Stomach (tissue), 9 donors: ENCODE results near the gene NAV1. TPM values are rescaled to one million over a fixed set of nuclear protein-coding genes. Genes with fewer than 3 reads are reported as not detected.
A peak's percentile ranks its signal among the peaks of the same experiment; 100 is the strongest.

ENCODE experiments used
- DNase-seq, 2 donors: peaks; one replicate each; pipeline versions ENCODE4 v3.0.0 to v3.0.0-alpha.2; 2013 to 2019
- H3K27ac ChIP-seq, 5 donors: fragments of 200-600 bp in 4 of 5; sonication (generic) in 4 of 5; one replicate each; pipeline ENCODE4 v1.5.1; 2013 to 2019; ENCODE audit warnings: mild to moderate bottlenecking in 1 of 5, moderate library complexity in 1 of 5
- H3K27me3 ChIP-seq, 3 donors: fragments of 200-600 bp; sonication (generic); one replicate each; pipeline ENCODE4 v1.5.1; 2017 to 2019; ENCODE audit warnings: mixed run types in 1 of 3
- H3K36me3 ChIP-seq, 4 donors: fragments of 200-600 bp; sonication (generic); 1 replicate in 3 of 4; 2 replicates in 1 of 4; pipeline ENCODE4 v1.5.1; 2016 to 2019
- H3K4me1 ChIP-seq, 4 donors: fragments of 200-600 bp; sonication (generic); one replicate each; pipeline ENCODE4 v1.5.1; 2016 to 2019
- H3K4me3 ChIP-seq, 4 donors: fragments of 200-600 bp; sonication (generic) in 3 of 4; one replicate each; pipeline ENCODE4 v1.5.1; 2016 to 2019; ENCODE audit warnings: mild to moderate bottlenecking in 1 of 4
- H3K9me3 ChIP-seq, 4 donors: fragments of 200-600 bp; sonication (generic); one replicate each; pipeline ENCODE4 v1.5.1; 2016 to 2019
- EP300 ChIP-seq: sonication (generic); formaldehyde crosslinking; IDR thresholded peaks from one replicate; pipeline ENCODE4 v1.6.1; 2017; ENCODE audit warnings: antibody characterized with exemption
- POLR2A ChIP-seq, 4 donors: fragments of 450-650 bp; IDR thresholded peaks; one replicate each; pipeline ENCODE4 v1.6.1; 2016; ENCODE audit warnings: antibody characterized with exemption in 4 of 4, control low read depth in 2 of 4, mild to moderate bottlenecking in 1 of 4, moderate library complexity in 1 of 4
- POLR2AphosphoS5 ChIP-seq, 3 donors: sonication (generic); formaldehyde crosslinking; IDR thresholded peaks; one replicate each; pipeline ENCODE4 v1.6.1; 2016; ENCODE audit warnings: antibody characterized with exemption in 3 of 3
- WGBS, 5 donors: extraction: QIAGEN DNeasy Blood & Tissue Kit in 3 of 5; methylation state at CpG; one replicate each; pipeline versions ENCODE4 v1.1.5 to v1.1.7; 2013 to 2018; 5-methylcytosine and 5-hydroxymethylcytosine counted together
- intact Hi-C: fragments of 100-400 bp; cut with DNase I; formaldehyde crosslinking; loops from one replicate; pipeline ENCODE4 v1.15.1; 2023; ENCODE audit warnings: low total_unique reads
- polyA plus RNA-seq, 3 donors: library from polyadenylated mRNA; stranded (reverse); fragments of 200-250 nt; gene quantifications; one replicate each; pipeline ENCODE4 v1.2.3, GENCODE V29; 2013
- total RNA-seq, 5 donors: library from RNA; depleted of rRNA; stranded (reverse); fragments of >200 nt; gene quantifications; one replicate each; pipeline versions ENCODE4 v1.1.0 to v1.2.3, GENCODE V29; 2014 to 2016
- TF ChIP-seq, protein P1 (sequence below), 7 experiments: fragments of 450-650 bp in 4 of 7; fragments of 200-600 bp in 3 of 7; sonication (generic) in 3 of 7; IDR thresholded peaks; one replicate each; pipeline ENCODE4 v1.5.1; 2016 to 2019; ENCODE audit warnings: antibody characterized with exemption in 7 of 7, control low read depth in 2 of 7, mild to moderate bottlenecking in 1 of 7
- donor health status: healthy with polysubstance abuse.
- donor health status: Bipolar disorder and iron deficiency.
- donor health status: healthy.

NAV1 gene
- total and polyA plus RNA-seq, 8 donors: 3.0 to 33.0 (median 11.9) TPM

- intact Hi-C loops: no loop called here
- Histone ChIP-seq H3K27me3 (no peaks in the 10 kb centered on the region), H3K4me1 (peaks cover 3 to 16% (median 10%) of the 10 kb centered on the region in 4 donors), H3K9me3 (no peaks in the 10 kb centered on the region), H3K4me3 (no peak overlapping the region), H3K27ac (peak overlapping the region in 1 of 5 donors; percentile 1), H3K36me3 (no peaks in the 10 kb centered on the region)
- peak in 1 of 2 donors; percentile 63 for DNase-seq
- 79 to 89% (median 81%) methylated on average over 12 of the region's 12 CpGs for WGBS, 5 donors
- TF ChIP-seq EP300 (no peak), POLR2A (IDR thresholded peaks at IDR 0.05) (no peak), POLR2AphosphoS5 (IDR thresholded peaks at IDR 0.05) (no peak)
- TF ChIP-seq, protein P1, sequence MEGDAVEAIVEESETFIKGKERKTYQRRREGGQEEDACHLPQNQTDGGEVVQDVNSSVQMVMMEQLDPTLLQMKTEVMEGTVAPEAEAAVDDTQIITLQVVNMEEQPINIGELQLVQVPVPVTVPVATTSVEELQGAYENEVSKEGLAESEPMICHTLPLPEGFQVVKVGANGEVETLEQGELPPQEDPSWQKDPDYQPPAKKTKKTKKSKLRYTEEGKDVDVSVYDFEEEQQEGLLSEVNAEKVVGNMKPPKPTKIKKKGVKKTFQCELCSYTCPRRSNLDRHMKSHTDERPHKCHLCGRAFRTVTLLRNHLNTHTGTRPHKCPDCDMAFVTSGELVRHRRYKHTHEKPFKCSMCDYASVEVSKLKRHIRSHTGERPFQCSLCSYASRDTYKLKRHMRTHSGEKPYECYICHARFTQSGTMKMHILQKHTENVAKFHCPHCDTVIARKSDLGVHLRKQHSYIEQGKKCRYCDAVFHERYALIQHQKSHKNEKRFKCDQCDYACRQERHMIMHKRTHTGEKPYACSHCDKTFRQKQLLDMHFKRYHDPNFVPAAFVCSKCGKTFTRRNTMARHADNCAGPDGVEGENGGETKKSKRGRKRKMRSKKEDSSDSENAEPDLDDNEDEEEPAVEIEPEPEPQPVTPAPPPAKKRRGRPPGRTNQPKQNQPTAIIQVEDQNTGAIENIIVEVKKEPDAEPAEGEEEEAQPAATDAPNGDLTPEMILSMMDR (IDR thresholded peaks at IDR 0.05): no peak
Observed at GRCh38 chr1:201565024-201565730, 26.2 kb downstream of the NAV1 start.

DNA sequence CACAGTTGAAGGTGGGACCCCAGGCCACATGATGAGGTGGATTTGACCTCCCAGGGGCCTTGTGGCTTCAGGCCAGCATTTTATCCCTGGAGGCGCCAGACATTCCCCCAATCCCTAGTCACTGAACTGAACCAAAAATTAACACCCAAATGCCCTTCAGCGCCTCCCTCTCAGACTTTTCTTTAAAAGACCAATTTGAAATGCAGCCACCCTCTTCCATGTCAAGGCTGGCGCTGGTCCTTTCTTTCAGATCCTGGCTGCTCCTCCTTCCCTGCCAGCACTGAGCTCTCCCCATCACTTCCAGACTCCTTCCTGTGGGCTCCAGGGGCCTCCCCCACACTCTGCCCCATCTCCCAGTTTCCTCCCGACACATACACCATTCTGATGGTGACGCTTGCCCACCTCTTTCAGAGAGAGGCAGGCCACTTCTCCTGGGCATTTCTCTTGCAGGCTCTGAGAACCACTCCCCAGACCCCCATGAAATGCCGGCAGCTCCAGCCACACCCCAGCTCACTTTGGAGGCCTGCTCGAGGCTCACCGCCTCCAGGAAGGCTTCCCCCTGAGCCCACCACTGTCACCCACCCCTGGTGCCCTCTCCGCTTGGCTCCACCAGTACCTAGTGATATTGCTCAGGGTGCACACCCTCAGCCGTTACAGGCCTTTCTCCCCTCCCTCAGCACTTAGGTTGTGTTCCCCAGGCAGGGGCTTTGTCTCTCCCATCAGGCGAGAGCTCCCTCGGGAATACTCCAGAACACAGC, 27.0 kb downstream of the NAV1 start:
- intact Hi-C loops: no loop called here
- no peaks in the 10 kb centered on the region for H3K27me3 ChIP-seq
- peak overlapping the region in 2 of 5 donors; percentile 1 to 19 for H3K27ac ChIP-seq
- 83 to 88% (median 86%) methylated on average over 12 of the region's 12 CpGs for WGBS, 5 donors
- no peak for DNase-seq
- no peaks in the 10 kb centered on the region for H3K36me3 ChIP-seq
- no peak for TF ChIP-seq EP300
- no peak for TF ChIP-seq POLR2AphosphoS5 (IDR thresholded peaks at IDR 0.05)
- no peak for TF ChIP-seq POLR2A (IDR thresholded peaks at IDR 0.05)
- TF ChIP-seq, protein P1 (IDR thresholded peaks at IDR 0.05): no peak
- no peak overlapping the region for H3K4me3 ChIP-seq
- peaks cover 0 to 20% (median 13%) of the 10 kb centered on the region in 4 donors for H3K4me1 ChIP-seq
- no peaks in the 10 kb centered on the region for H3K9me3 ChIP-seq

DNA sequence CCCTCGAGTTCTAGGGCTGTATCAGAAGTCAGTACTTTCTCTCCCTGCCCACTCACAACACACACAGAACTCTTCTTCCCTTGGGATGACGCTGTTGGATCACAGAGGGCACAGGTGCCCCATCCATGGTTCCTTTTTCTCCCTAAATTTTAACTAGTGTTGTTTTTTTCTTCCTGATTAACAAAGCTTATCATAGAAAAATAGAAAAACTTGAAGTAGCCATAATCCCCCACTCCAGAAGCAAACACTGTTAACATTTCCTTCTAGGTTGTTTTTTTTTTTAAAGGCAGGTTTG, 27.5 kb downstream of the NAV1 start:
- no peak for TF ChIP-seq EP300
- TF ChIP-seq, protein P1 (IDR thresholded peaks at IDR 0.05): no peak
- TF ChIP-seq POLR2AphosphoS5 (IDR thresholded peaks at IDR 0.05): no peak
- TF ChIP-seq POLR2A (IDR thresholded peaks at IDR 0.05): no peak
- Histone ChIP-seq H3K9me3 (no peaks in the 10 kb centered on the region), H3K4me1 (peaks cover 0 to 24% (median 15%) of the 10 kb centered on the region in 4 donors), H3K4me3 (no peak overlapping the region), H3K36me3 (no peaks in the 10 kb centered on the region), H3K27me3 (no peaks in the 10 kb centered on the region), H3K27ac (peak overlapping the region in 1 of 5 donors; percentile 19)
- intact Hi-C loops: no loop called here
- DNase-seq: no peak
- 56 to 84% (median 77%) methylated on average over 2 of the region's 2 CpGs for WGBS, 5 donors

DNA sequence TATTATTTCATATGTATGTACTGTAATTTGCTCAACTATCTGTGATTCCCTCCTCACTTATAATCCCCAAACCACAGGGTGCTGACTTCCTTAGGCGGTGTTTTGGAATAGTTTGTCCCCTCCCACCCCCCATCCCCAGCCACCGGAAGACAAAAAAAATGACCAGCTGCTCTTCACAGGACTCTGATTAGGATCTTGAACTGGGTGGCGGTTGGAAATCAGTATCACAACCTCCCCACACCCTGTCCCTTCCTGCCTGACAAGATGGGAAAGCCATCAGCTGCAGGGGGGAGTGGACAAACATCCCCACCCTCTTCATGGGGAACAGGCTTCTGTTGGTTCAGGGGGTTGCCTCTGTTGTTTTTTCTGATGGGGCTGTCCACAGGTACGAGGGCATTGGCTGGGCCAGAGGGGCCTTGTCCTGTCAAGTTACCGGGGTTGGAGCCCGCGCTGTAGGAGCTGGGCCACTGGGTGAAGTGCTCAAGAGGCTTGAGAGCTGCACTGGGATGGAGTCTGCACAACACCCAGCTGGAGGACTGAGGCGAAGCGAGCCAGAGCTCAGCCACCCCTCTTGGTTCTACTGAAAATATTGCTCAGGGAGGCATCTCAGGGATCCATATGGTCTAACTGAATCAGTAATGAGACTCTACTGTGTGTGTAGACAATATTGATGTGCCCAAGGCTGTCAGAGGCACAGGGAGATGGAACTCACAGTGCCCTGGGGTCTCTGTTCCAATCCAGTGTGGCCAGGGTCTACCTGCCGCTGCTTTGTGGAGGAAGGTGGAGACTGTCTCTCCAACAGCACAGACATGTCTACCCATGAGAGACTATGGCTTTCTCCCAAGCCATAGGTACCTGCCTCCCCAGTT, 28.2 kb downstream of the NAV1 start:
- Histone ChIP-seq H3K27me3 (no peaks in the 10 kb centered on the region), H3K4me3 (no peak overlapping the region), H3K27ac (peak overlapping the region in 1 of 5 donors; percentile 22), H3K9me3 (no peaks in the 10 kb centered on the region), H3K36me3 (no peaks in the 10 kb centered on the region), H3K4me1 (peaks cover 0 to 30% (median 14%) of the 10 kb centered on the region in 4 donors)
- TF ChIP-seq, protein P1 (IDR thresholded peaks at IDR 0.05): no peak
- no peak for TF ChIP-seq EP300
- TF ChIP-seq POLR2A (IDR thresholded peaks at IDR 0.05): no peak
- no peak for TF ChIP-seq POLR2AphosphoS5 (IDR thresholded peaks at IDR 0.05)
- DNase-seq: no peak
- intact Hi-C loops: no loop called here
- 74 to 85% (median 83%) methylated on average over 10 of the region's 10 CpGs for WGBS, 5 donors
